NCI-H226 (cell line): ENCODE results near the gene NPEPL1.

Source experiments
- DNase-seq: peaks from one replicate; pipeline ENCODE4 v3.0.0-alpha.2; 2015

Gene NPEPL1

DNA sequence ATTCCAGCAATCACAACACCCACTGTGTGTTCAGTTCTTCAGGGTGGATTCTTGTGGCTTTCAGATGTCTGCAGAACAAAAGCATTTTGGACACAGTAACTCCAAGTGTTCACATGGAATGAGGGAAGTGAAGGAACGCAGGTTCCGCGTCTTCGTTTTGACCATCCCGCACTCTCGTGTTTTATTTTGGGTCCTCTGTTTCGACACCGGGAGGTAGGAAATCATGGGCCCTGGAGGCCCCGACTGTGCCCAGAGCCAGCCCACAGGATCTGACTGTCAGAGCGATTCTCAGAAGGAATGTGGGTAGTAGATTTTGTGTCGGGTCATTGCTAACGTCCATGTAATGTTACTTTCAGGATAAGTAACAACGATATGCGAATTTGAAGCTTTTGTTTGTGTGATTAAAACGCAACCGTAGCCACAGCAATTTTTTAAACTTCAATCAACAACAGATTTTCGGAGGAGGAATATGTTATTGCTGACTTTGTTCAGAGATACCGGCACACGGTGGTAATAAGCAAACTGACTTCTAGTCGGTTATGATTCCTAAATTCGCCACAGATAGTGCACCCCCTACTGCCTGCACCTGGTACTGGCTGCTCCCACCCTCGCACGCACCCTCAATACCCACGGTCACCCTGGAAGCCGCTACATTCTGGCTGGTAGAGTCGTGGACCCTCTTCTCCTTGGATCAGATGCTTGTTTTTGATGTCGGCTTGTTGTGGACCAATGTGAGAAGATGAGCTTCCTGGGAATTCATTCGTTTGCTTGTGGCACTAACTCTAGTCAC, 10.5 kb downstream of the NPEPL1 start:
- DNase-seq: no peak

DNA sequence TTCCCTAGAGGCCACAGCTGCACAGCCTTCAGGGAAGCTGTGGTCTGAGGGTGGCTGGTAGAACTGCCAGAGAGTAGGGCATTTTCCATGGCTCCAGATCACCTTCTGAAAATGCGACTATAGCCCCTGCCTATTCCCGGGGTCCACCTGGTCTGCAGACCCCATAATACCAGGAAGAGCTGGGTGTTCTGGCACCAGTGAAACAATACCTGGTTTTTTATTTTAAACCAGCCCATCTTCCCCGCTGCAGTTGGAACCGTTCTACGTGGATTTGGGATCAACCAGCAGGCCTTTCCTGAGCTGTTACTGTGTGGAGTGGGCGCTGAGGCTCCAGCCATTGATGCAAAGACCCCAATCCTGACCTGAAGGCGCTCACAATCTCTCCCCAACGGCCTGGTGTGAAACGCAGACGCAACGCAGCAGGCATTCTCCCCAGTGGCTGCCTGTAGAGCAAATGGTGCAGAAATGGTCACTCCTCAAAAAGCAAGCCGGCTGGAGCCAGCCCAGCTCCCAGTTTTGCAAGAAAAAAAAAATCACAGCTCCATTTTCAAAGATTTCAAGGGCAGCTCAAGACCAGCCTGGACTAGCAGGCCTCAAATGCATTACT, 11.3 kb downstream of the NPEPL1 start:
- DNase-seq: no peak

DNA sequence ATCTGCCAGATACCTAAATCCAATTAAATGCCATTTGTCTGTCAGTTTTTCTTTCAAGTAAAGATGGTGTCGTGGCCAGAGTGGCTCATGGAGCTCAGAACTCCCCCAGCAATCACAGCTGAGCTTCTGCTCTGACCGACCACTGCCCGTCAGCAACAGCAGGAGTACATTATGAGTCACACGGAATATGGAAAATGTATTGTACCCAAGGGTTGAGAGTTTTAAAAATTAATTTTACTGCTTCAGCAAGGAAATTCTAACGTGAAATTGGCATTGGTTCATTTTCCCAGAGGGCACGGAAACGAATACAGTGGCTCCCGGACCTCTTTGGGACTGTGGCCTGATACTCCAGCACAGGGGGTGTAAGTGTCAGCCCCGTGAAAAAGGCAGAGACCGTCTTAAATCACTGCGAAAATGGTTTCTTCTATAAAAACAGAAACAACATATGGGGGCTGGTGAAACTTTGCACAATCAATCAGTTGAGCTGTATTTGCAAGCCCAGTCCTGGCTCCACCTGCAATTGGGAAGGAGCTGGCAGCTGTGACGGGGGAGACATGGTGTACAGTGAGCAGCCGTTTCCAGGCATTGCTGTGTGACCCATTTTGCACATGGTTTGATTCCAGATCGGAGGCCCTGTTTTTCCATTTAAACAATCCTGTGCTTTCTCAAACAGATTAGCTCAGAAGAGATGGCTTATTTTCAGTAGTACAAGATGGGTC, 12.8 kb downstream of the NPEPL1 start:
- DNase-seq: no peak

DNA sequence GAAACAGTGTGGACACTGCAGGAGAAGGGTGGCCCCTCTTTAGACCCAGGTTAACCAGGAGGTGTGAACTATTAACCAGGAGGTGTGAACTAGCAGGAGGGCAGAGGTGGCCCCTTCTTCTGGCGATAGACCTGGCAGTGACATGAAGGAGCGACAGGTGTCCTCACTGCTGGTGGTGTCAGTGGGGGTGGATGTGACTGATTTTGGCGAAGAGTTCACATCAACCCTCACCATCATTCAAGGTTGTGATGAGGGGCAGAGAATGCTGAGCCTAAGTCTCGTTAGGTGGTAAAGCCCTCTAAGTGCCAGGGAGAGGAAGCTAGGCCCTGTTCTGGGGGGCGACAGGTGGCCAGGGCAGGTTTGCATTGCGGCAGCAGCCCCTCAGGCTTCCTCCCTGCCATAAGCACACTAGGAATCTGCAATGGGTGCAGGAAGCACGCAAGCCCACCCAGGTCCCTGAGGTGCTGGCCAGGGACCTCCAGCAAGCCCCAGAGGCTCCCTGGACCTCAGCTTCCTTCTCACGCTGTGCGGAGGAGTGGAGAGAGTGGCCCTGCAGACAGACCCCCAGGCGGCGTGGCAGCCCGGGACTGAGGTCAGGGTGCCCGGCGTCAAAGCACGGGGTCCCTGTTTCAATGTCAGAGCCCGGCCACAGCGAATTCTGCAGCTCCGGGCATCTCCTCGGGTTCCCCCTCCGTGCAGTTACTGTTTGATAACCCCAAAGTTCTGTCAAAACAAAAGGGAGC, 13.7 kb downstream of the NPEPL1 start:
- DNase-seq: no peak

DNA sequence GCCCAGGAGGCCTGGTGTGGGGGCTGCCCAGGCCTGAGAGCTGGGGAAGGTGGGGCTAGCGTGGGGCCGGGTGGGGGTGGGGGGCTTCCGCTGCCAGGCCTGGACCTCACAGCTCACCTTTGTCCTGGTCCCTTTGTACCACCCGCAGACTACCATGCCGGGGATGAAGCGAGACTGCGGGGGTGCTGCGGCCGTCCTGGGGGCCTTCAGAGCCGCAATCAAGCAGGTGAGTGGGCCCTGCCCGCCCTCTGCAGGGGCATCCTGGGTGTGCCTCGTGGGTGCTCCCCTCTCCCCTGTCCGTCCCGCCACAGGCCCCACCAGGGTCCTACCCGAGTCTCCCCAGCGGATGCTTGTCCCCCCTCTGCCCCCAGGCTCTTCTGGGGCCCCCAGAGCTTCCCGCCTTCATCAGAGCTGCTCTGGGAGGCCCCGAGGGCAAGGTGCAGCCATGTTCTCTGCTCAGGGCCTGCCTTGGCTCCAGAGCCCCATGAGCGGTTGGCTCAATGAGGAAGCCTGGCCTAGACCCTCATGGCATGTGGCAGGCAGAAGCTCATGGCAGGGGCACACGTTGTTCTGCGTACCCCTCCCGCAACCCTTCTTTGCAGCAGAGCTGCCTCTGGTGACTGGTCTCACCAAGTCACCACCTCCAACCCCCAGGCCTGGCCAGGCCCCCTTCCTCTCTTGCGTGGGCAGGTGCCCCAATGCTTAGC, 14.5 kb downstream of the NPEPL1 start:
- DNase-seq: no peak

DNA sequence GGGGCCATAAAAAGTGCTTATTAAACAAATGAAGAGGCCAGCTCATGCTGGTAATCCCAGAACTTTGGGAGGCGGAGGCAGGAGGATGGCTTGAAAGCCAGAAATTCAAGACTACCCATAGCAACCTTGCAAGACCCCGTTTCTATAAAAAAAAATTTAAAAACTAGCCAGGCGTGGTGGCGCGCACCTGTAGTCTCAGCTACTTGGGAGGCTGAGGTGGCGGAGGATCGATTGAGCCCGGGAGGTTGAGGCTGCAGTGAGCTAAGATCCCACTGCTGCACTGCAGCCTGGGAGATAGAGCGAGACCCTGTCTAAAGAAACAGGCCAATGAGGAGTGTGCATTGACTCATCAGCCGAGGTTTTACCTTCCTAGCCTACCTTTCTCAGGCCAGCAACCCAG, 15.2 kb downstream of the NPEPL1 start:
- no peak for DNase-seq

DNA sequence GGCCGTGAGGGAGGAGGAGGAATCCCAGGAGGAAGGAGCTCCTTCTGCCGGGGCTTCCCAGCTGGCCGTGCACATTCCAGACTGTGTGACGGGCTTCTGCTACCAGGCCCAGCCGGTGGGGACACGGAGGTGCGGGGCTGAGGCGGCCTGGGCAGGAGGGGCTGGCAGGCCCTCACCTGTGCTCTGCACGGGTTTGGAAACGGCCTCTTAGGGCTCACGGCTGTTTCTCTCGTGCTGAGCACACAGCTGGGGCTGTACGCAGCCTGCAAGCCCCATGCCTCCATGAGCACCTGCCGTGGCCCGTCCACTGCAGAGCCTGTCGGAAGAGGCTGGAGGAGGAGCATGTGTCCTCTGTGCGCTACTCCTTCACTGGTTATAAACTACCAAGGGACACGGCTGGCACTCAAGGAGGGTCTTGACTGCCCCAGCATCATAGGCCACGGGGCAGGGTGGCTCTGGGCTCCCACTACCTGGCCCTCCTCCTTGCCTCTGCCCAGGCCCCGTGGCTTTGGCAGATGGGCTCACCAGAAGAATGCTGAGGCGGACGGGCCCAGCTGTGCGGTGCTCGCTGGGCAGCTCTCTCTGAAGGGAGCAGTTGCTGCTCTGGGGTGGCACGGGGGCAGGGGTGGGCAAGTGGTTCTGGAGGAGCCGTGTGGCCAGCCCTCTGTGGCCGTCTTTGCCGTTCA, 15.8 kb downstream of the NPEPL1 start:
- DNase-seq: no peak

DNA sequence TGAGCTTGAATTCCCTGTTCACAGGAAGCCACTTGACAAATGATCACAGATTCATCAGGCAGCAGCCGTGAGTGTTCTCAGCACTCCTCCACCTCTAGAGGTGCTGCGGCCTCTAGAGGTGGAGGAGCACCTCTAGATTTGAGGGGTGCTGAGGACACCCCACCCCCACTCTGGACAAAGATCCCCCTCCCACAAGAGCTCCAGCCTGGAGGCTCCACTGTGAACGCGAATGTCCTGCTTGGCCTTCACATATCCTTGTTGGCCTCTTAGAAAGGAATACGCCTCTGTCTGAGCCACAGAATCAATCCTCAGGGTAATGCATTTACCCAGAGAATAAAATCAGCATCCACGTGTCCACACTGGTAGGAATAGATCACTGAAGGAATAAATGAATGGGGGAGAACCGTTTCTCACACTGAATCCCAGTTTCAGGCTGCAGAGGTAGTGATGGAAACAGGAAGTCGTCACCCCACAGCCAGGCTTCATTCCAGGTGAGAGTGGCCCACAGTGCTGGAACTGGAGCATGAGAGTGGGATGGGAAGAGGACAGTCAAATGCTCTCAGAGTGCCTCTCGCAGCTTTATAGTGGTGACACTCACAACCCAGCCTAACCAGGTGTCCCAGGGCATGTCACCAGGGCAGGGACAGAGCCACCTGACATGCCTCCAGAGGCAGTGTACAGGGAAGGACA, 16.6 kb downstream of the NPEPL1 start:
- DNase-seq: no peak

DNA sequence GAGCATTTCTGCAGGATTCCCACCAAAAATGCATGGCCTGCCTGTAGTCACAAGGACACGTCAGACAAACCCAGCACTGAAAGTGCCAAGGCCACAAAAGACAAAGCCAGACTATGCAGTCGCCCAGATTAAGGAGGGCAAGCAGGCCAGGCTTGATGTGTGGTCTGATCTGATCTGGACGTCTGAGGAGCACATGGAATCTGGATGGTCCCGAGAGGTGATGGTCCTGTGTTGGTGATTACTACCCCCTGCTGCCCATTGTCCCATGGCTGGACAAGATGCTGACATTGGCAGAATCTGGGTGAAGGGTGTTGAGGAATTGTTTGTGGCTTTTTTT, 17.1 kb downstream of the NPEPL1 start:
- DNase-seq: no peak

DNA sequence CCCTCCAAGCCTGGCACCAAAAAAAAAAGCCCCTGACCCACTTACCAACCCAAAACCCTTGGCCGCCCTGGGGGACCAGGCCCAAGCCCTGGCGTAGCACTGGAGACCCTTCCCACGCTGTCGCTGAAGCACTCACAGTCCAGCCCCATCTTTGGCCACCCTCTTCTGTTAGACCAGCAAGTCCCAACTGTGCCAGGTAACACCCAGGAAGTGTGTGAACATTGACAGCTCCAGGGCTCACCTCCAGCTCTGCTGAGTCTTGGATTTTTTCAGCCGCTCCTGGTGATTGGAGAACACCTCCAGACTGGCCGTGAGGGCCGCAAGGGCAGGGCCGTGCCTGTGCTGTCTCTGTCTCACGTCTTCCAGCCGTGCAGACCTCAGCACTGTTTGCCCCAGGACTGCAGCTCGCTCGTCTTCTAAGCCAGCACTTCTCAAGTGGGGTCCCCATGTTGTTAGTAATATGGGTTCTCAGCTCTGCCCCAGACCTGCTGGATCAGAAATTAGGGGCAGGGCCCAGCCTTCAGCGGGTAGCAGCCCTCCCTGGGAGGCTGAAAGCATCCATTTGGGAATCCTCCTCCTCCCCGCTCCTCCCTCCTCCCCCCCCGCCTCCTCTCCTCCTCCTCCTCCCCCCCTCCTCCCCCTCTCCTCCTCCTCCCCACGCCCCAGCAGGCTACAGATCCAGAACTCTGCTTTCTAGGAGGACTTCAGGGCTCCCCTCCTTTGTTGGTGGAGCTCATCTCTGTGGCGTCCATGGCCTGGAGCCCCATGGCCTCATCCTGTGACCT, 18.1 kb downstream of the NPEPL1 start:
- no peak for DNase-seq

DNA sequence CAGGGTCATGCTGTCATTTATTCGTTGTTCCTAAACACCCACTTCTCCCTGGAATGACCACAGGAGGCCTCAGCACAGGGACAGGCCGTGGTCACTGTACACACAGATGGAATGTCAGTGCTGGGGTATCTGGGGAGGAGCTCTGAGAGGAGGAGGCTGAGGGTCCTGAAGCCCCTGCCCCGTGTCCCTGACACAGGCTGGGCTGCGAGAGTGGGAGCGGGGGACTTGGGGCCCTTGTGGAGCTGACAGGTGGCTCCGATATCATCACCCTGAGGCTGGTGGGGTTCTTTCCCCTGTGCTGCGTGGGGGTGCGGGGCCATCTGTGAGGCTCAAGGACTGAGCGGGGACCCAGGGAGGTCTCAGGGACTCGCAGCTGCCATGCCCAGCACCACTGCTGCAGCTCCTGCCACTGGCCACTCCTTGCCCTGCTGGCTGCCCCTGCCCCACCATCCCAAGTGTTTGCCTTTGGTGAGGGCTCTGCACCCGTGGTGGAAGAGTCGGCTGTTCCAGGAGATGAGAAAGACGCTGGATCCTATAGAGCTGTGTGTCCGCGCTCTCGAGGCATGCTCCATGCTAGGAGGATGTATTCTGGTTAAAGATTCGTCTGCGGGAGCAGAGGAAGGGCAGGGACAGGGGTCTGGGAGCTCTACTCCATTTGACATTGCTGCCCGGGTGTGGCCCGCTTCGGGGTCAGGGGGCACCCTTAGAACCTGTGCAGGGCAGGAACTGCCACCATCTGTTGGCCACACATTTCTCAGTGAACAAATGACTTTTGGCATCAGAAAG, 18.9 kb downstream of the NPEPL1 start:
- DNase-seq: no peak

DNA sequence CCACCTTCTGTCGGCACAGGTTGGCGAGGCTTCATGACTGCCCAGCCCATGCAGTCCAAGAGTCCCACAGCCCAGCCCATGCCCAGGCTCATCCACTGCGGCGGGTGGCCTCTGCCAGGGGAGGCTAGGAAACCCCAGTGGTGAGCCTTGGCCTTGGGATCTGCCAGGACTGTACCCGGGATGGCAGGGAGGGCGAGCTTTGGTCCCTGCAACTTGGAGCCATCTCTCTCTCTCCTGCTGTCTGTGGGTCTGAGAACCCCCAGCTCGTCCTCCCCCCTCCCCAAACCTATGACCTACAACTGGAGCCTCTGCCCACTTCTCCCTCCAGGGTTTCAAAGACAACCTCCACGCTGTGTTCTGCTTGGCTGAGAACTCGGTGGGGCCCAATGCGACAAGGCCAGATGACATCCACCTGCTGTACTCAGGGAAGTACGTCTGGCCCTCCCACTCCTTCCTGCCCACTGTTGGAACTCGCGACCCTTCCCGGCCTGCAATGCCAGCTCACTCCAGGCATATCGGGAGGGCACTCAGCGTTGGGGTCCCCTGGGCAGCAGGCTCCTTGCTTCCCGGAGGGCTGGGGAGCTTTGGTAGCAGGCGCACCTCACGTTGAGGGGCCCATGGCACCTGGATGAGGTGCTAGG, 19.7 kb downstream of the NPEPL1 start:
- DNase-seq: no peak

DNA sequence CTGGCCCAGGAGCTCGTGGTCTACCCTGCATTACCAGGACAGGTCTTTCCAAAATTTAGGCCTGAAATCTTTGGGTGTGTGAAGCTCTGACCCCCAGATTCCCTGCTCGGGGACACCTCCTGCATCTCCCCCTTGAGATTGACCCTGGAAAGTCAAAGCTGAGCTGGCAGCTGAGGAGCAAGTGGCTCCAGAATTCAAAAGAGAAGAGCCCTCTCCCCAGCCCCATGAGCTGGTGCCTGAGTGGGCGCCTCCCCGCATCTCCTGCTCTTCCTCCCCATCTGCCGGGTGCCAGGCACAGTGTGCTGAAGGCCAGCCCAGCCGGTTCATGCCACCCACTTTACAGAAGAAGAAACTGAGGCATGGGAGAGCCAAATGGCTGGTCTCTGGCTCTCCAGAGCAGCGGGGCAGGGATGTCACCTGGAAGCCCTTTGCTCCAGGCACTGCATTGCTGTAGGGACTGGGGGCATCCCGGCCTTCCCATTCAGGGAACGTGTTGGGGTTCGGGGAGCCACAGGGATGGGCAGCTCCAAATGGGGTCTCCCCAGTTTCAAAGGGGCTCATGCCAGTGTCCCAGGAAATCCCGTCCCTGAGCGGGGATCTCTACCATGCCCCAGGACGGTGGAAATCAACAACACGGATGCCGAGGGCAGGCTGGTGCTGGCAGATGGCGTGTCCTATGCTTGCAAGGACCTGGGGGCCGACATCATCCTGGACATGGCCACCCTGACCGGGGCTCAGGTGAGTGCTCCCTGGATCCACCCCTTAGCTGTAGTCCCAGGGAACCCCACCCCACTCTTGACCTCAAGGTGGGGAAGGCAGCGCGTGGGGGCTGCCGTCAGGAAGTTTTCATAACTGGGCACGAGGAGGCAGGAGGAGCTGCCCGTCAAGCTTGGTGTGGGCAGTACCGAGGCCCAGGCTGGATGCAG, 20.5 kb downstream of the NPEPL1 start:
- no peak for DNase-seq

DNA sequence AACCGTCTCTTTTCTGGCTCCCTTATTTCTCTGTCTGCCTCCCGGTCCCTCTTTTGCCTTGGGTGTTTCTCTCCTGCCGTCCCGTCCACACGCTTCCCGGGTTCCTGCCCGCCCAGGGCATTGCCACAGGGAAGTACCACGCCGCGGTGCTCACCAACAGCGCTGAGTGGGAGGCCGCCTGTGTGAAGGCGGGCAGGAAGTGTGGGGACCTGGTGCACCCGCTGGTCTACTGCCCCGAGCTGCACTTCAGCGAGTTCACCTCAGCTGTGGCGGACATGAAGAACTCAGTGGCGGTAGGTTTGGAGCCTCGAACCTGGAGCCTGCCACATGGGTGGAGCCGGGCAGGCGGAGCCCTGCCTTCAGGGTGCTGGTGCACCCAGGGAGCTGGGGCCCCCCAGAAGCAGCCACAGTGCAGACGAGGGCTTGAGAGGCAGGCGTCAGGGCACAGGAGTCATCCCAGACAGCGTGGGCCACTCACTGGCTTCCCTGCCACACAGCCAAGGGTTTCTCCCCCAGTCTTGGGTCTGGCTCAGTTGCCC, 21.3 kb downstream of the NPEPL1 start:
- no peak for DNase-seq

DNA sequence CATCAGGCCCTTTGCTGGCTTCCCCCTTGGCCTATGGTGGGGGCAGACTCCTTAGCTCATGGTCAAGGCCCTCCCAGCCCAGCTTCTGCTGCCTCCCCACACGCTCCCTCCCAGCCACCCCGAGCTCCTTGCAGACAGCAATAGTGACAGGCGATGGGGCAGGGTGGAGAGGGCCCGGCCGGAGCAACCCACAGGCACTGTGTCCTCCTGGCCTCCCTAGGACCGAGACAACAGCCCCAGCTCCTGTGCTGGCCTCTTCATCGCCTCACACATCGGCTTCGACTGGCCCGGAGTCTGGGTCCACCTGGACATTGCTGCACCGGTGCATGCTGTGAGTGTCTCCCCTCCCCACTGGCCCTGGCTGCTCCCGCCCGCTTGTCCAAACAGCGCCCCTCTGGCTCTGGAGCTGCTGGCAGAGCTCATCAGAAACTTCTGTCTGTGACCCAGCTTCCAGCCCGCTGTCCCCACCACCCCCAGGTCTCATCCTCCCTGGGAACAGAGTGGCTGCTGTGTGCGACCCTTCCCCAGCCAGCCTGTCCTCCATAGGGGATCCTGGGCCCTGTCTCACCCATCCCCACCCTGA, 21.8 kb downstream of the NPEPL1 start:
- DNase-seq: no peak

DNA sequence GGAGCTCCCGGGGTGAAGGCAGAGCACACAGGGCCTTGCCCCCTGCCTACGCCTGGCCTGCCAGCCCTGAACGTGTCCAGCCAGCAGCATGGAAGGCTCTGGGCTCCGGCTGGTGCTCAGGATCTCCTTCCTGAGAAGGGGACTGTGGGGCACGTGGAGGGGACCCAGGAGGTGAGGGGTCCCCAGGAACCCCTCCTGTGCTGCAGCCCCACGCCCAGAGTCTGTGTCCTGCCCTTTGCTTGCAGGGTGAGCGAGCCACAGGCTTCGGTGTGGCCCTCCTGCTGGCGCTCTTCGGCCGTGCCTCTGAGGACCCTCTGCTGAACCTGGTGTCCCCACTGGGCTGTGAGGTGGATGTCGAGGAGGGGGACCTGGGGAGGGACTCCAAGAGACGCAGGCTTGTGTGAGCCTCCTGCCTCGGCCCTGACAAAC, 22.3 kb downstream of the NPEPL1 start:
- DNase-seq: no peak

DNA sequence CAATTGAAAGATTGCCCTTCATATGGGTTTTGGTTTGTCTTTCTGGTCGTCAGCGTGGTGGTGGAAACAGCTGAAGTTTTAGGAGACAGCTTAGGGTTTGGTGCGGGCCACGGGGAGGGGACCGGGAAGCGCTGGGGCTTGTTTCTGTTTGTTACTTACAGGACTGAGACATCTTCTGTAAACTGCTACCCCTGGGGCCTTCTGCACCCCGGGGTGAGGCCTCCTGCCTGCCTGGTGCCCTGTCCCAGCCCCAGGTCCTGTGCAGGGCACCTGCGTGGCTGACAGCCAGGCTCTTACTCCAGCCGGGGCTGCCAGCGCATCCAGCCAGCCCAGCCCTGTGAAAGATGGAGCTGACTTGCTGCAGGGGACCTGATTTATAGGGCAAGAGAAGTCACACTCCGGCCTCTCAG, 22.8 kb downstream of the NPEPL1 start:
- no peak for DNase-seq
